HEK293T (cell line): Measurements from ENCODE around the gene CBLN2.

Experiments used
- CTCF ChIA-PET: fragments of 350-600 bp; formaldehyde crosslinking; extraction: SDS; loops from one replicate; lab custom pipeline; 2021; ENCODE audit warnings: antibody characterized with exemption, inconsistent platforms; lab: Yijun Ruan, JAX
- POLR2A ChIA-PET: fragments of 350-600 bp; formaldehyde crosslinking; extraction: SDS; loops from one replicate; lab custom pipeline; 2020; ENCODE audit warnings: antibody characterized with exemption, inconsistent platforms; lab: Yijun Ruan, JAX
- DNase-seq: peaks from one replicate; pipeline ENCODE4 v3.0.0; 2012; ENCODE audit warnings: mixed read lengths; ENCODE audit errors: extremely low spot score
- ARNT ChIP-seq: fragments of 450-650 bp; IDR thresholded peaks from 2 replicates; pipeline ENCODE4 v1.6.1; 2017; ENCODE audit warnings: mild to moderate bottlenecking
- BHLHE40 ChIP-seq: fragments of 450-650 bp; IDR thresholded peaks from 2 replicates; pipeline ENCODE4 v1.6.1; 2016; ENCODE audit warnings: mild to moderate bottlenecking, moderate library complexity, borderline replicate concordance
- CTBP1 ChIP-seq: fragments of 450-650 bp; IDR thresholded peaks from 2 replicates; pipeline ENCODE4 v1.6.1; 2016; ENCODE audit warnings: borderline replicate concordance
- ELF4 ChIP-seq: fragments of 450-650 bp; IDR thresholded peaks from 2 replicates; pipeline ENCODE4 v1.6.1; 2017; ENCODE audit warnings: antibody characterized with exemption
- FOXA1 ChIP-seq: fragments of 450-650 bp; IDR thresholded peaks from 2 replicates; pipeline ENCODE4 v1.6.1; 2016; ENCODE audit warnings: mild to moderate bottlenecking
- FOXK2 ChIP-seq: fragments of 450-650 bp; IDR thresholded peaks from 2 replicates; pipeline ENCODE4 v1.6.1; 2016; ENCODE audit warnings: mild to moderate bottlenecking
- FOXM1 ChIP-seq: fragments of 450-650 bp; IDR thresholded peaks from 2 replicates; pipeline ENCODE4 v1.6.1; 2017; ENCODE audit warnings: mild to moderate bottlenecking, borderline replicate concordance
- HDGF ChIP-seq: fragments of 450-650 bp; IDR thresholded peaks from 2 replicates; pipeline ENCODE4 v1.6.1; 2017; ENCODE audit warnings: antibody characterized with exemption, borderline replicate concordance
- L3MBTL2 ChIP-seq: fragments of 450-650 bp; conservative IDR thresholded peaks from 2 replicates; pipeline ENCODE4 v1.6.1; 2016; ENCODE audit warnings: mild to moderate bottlenecking
- LEF1 ChIP-seq: fragments of 450-650 bp; IDR thresholded peaks from 2 replicates; pipeline ENCODE4 v1.6.1; 2017; ENCODE audit warnings: mild to moderate bottlenecking, borderline replicate concordance
- NFRKB ChIP-seq: fragments of 450-650 bp; IDR thresholded peaks from 2 replicates; pipeline ENCODE4 v1.6.1; 2016; ENCODE audit warnings: mild to moderate bottlenecking, moderate library complexity
- PKNOX1 ChIP-seq: fragments of 450-650 bp; IDR thresholded peaks from 2 replicates; pipeline ENCODE4 v1.6.1; 2016
- SP1 ChIP-seq: fragments of 450-650 bp; IDR thresholded peaks from 2 replicates; pipeline ENCODE4 v1.6.1; 2017
- SUZ12 ChIP-seq: fragments of 450-650 bp; IDR thresholded peaks from 2 replicates; pipeline ENCODE4 v1.6.1; 2016; ENCODE audit warnings: mild to moderate bottlenecking
- TARDBP ChIP-seq: fragments of 450-650 bp; IDR thresholded peaks from 2 replicates; pipeline ENCODE4 v1.6.1; 2016
- ZNF384 ChIP-seq: fragments of 450-650 bp; IDR thresholded peaks from 2 replicates; pipeline ENCODE4 v1.6.1; 2016

The CBLN2 gene

GRCh38 chr18:72566290-72566689 lies 22.1 kb upstream of the CBLN2 start:
- CTCF ChIA-PET = no interaction called here
- no peak for DNase-seq
- POLR2A ChIA-PET = no interaction called here
- TF ChIP-seq CTBP1 = no peak
- TF ChIP-seq L3MBTL2 = no peak
- TF ChIP-seq FOXA1 = no peak

- ChIA-PET CTCF (no interaction called here), POLR2A (no interaction called here)
- TF ChIP-seq FOXA1 (no peak), SUZ12 (no peak), LEF1 (no peak), NFRKB (no peak)
- DNase-seq = no peak
Measured at GRCh38 chr18:72555968-72556367, 11.8 kb upstream of the CBLN2 start.

- TF ChIP-seq HDGF = no peak
- no peak for TF ChIP-seq FOXA1
- TF ChIP-seq SUZ12 = no peak
- TF ChIP-seq ARNT = no peak
- TF ChIP-seq BHLHE40 = no peak
- no peak for TF ChIP-seq PKNOX1
- ChIA-PET POLR2A (no interaction called here), CTCF (no interaction called here)
- DNase-seq = no peak
Measured at GRCh38 chr18:72555101-72555500, 11.0 kb upstream of the CBLN2 start.

DNA sequence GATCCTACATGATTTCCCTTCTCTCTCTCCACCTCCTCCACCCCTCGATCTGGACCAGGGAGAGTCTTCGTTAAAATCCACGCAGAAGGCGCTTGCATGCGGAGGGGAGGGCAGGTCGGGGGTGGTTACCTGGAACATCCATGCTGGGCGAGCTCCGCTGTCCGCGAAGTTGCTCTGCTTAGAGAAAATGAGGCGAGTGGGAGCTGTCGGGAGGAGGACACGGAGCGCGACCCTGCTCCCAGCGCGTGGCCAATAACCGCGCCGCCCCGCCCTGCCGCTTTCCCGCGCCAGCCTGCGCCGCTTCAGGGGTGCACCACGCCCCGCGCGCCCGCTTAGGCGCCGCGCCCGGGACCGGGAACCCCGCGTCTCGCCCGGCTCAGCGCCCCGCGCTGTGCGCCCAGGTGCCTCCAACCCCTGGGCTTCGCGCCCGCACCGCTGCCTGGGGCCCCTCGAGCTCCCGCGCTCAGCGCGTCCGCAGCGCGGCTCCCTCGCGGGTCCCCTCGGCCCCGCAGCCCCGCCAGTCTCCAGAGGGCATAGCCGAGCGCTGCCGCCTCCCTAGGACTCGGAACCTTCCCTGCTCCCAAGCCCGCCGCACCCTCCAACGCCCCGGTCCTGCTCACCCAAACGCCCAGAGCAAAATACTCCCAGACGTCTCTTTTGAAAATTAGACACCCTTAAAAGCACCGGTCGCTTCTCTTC lies 636 bp downstream of the CBLN2 start:
- POLR2A ChIA-PET = no interaction called here
- no peak for TF ChIP-seq BHLHE40
- TF ChIP-seq LEF1 = no peak
- TF ChIP-seq FOXK2 = no peak
- TF ChIP-seq FOXA1 = no peak
- TF ChIP-seq TARDBP = no peak
- no peak for TF ChIP-seq NFRKB
- no peak for TF ChIP-seq CTBP1
- no peak for TF ChIP-seq FOXM1
- TF ChIP-seq ZNF384 = no peak
- DNase-seq = no peak
- CTCF ChIA-PET = no interaction called here

DNA sequence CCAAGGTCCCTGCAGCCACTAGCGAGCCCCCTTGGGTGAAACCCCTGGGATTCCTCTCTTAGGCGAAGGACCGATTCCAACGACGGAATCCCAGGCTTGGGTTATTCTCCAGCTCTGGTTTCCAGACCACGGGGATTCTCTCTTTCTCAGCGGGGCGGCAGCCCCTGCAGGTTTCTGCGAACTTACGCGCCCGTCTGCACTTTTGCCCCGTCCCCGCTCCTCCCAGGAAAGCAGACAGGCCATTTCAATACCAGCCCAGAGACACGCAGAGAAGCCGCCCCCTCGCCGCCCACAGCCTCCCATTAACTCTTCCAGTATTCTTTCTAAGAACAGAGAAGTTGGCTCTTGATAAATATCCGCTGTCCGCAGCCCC lies 1.2 kb downstream of the CBLN2 start:
- POLR2A ChIA-PET = no interaction called here
- TF ChIP-seq NFRKB (no peak), FOXM1 (no peak), SP1 (no peak), SUZ12 (no peak), FOXA1 (no peak), PKNOX1 (no peak), FOXK2 (no peak), ELF4 (no peak), TARDBP (no peak), ZNF384 (no peak), HDGF (no peak), LEF1 (no peak), L3MBTL2 (no peak)
- CTCF ChIA-PET = no interaction called here
- DNase-seq = no peak

GRCh38 chr18:72542342-72542741 lies 1.8 kb downstream of the CBLN2 start:
- POLR2A ChIA-PET = no interaction called here
- CTCF ChIA-PET = no interaction called here
- TF ChIP-seq PKNOX1 = no peak
- no peak for TF ChIP-seq ARNT
- TF ChIP-seq SUZ12 = no peak
- no peak for DNase-seq

DNA sequence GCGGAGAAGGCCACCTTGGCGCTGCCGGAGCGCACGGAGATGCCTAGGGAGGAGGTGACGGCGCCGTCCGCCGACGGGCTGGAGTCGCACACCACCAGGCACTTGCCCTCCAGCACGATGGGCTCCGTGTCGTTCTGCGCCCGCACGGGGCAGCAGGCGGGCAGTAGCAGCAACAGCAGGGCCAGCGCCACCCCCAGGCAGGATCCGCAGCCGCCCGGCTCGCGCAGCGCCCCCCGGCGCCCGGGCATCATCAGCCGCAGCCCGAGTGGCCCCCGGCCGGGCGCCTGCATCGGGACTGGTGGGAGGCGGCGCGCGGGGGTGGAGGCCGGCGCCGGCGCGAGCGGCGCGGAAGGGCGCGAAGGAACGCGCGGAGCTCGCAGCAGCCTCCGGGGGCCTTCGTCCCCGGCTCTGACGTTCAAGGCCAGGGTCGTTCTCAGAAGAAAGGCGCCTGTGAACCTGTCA lies 2.2 kb downstream of the CBLN2 start:
- TF ChIP-seq ARNT (no peak), FOXM1 (no peak)
- no peak for DNase-seq
- CTCF ChIA-PET = no interaction called here
- POLR2A ChIA-PET = no interaction called here

DNA sequence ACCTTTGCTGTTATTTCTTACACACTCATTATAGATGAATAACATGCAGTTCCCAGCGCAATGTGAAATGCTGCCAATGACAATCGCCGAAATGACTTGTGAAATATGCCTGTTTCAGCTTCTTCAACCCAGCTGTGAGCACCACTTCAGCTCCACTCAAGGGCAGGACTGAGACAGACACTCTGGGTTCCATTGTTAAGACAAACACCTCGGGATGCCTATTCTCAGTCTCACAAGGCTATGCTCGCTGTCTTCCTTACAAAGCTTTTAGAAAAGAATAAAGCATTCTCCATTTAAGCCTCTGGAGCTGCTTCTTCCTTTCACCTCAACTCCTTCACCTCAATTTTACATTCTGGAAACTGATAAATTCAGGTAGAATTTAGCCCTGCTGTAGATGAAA lies 4.2 kb downstream of the CBLN2 start:
- DNase-seq = no peak
- CTCF ChIA-PET = interaction anchor here (0.6 kb wide), 1 partner anchor 753 kb away, joined by 6 read pairs; no protein-coding TSS in a partner anchor
- TF ChIP-seq LEF1 = no peak
- TF ChIP-seq ELF4 = no peak
- no peak for TF ChIP-seq CTBP1
- TF ChIP-seq SP1 = no peak
- TF ChIP-seq FOXA1 = no peak
- no peak for TF ChIP-seq ZNF384
- POLR2A ChIA-PET = no interaction called here
